Ramos (cell line): ENCODE results near the gene PPARG.
"Not testable (repeated sequence)": the region's sequence is repeated elsewhere in the genome, so short reads cannot be mapped to it uniquely, and the experiment has no call there.

Experiments
- in situ Hi-C: fragments of 300-500 bp; cut with MboI; formaldehyde crosslinking; loops from one replicate; pipeline ENCODE4 v1.14.3; 2022; ENCODE audit warnings: low sequenced_read_pairs; ENCODE audit not compliant: unreplicated experiment

PPARG gene

DNA sequence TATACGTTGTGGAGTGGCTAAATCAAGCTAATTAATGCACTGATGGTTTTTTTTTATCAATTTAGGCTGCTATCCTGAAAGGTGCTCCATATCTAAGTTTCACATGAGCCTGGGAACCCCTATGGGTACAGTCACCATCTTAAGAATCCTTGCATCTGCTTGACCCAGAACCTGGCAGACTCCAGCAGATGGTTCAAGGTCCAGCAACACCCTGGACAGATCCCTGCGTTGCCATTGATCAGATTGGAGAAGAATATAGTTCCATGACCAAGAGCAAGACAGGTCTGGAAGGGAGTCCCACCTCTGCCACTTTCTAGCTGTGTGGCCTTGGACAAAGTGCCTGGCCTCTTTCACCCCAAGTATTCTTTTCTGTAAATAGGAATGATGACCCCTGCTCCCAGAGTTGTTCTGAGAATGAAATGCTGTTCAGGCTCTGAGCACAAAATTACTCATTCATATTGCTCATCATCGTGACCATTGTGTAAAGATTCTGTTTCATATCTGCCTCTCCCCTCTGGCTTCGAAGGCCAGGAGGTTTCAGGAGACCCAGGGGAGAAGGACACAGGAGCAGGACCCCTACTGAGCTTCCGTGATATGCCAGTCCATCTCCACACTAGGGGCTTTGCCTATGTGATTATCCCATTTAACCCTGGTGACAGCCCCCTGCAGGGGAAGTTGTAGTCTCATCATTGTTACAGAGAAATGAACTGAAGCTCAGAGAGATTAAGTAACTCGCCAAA is 165.4 kb downstream of the PPARG start:
- in situ Hi-C loops, result no loop called here

- in situ Hi-C loops, result no loop called here
Observed at GRCh38 chr3:12454816-12455121, 165.9 kb downstream of the PPARG start.

DNA sequence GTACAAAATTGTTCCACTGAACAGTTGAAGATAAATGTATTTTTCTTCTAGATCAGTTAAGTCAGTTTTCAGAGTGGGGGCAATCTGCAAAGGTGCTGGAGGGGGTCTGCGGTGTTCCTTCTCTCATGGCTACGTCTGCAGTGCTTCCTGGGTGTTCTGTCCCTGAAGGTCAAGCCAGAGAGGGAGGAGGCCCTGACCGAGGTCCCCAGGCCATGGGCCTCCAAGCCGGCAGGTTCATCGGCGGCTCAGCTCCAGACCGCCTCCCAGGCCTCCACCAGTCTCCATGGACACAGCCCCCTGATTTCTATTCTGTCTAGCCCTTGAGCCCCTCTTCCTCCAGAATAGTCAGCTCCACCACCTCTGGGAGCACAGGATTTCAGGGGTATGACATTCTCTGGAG is 166.9 kb downstream of the PPARG start:
- in situ Hi-C loops, result no loop called here

- in situ Hi-C loops, result no loop called here
Observed at GRCh38 chr3:12456441-12456840, 167.6 kb downstream of the PPARG start.

DNA sequence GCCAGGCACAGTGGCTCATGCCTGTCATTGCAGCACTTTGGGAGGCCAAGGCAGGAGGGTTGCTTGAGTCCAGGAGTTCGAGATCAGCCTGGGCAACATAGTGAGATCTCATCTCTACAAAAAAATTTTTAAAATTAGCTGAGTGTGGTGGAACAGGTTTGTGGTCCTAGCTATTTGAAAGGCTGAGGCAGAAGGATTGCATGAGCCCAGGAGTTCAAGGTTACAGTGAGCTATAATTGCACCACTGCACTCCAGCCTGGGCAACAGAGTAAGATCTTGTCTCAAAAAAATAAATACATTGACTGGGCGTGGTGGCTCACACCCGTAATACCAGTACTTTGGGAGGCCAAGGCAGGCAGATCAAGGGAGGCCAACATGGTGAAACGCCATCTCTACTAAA is 168.5 kb downstream of the PPARG start:
- in situ Hi-C loops, result not testable (repeated sequence)

DNA sequence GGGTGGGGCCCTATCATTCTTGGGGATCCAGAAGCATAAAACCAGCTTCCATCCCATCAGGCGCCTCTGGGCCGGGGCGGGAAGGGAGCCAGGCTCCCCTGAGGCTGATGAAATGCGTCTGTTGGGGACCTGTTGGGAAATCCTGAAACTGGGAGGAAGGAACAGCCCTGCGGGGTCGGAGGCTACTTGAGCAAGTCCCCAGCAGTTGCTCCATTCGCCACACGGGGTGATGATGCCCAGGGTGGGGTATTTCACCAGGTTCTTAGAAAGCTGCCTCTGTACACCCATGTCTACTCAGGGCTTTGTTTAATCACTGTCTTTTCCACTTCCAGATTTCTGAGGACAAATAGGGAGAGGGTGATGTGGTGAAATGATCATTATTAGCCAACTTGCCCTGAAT is 170.0 kb downstream of the PPARG start:
- in situ Hi-C loops, result no loop called here

- in situ Hi-C loops, result no loop called here
Observed at GRCh38 chr3:12460127-12460526, 171.3 kb downstream of the PPARG start.

- in situ Hi-C loops, result no loop called here
Observed at GRCh38 chr3:12461097-12461649, 172.3 kb downstream of the PPARG start.

GRCh38 chr3:12462159-12462947 is 173.5 kb downstream of the PPARG start:
- in situ Hi-C loops, result no loop called here

GRCh38 chr3:12463686-12464085 is 174.8 kb downstream of the PPARG start:
- in situ Hi-C loops, result no loop called here

DNA sequence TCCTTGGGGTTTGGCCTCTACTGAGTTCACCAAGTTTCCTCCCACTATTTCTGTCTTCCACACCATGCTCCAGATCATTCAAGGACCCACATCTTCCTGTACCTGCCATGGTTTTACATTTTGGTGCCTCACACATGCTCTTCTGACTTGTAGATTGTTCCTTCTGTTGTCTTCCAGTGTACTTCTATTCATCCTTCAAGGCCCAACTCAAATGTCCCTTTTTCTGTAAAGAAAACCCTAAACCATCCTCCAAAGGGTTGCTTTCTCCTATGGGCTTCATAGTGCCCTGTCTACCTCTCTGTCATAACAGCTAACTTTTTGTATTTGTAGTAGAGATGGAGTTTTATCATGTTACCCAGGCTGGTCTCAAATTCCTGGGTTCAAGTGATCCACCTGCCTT is 175.3 kb downstream of the PPARG start:
- in situ Hi-C loops, result no loop called here

DNA sequence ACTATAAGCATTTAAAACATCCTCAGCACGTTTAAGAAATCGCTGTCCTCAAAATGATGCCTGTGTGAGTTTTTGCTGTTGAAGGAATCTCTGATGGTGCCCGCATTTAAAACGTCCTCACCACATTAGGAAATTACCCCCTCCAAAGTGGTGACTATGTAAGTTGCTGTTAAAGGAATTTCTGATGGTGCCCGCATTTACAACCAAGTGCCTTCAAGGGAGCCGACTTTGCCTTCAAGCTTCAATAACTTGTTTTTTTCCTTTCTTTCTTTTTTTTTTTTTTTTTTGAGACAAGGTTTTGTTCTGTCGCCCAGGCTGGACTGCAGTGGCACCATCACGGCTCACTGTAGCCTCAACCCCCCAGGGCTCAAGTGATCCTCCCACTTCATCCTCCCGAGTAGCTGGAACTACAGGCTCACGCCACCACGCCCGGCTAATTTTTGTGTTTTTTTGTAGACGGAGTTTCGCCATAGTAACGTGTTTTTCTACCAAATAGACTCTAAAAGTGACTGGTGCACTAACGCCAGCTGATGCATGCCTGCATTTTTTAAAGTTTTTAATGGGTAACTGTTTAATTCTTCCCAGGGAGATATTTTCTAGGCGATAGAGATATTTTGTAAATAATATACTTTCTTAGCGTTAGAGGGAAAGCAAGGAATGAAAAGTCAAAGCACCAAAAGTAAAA is 176.4 kb downstream of the PPARG start:
- in situ Hi-C loops, result no loop called here

GRCh38 chr3:12465836-12466225 is 177.0 kb downstream of the PPARG start:
- in situ Hi-C loops, result no loop called here

- in situ Hi-C loops, result no loop called here
Observed at GRCh38 chr3:12467746-12468145, 178.9 kb downstream of the PPARG start.

GRCh38 chr3:12468276-12468675 is 179.4 kb downstream of the PPARG start:
- in situ Hi-C loops, result no loop called here

DNA sequence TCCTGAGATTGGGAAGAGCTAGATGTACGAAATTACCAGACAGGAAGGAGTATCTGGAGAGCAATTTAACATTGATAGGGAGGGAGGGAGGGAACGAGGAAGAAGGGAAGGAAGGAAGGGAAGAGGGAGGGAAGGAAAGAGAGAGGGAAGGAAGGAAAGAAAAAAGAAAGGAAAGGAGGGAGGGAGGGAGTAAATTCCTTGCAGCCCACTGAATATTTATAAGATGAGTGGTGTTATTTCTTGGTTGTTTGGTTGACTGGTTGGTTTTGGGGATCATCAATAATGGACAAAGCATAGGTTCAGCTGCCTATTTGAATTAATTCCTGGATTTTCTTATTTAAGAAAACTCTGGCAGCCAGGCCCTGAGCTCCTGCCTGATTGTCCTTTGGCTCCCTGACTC is 179.9 kb downstream of the PPARG start:
- in situ Hi-C loops, result no loop called here

DNA sequence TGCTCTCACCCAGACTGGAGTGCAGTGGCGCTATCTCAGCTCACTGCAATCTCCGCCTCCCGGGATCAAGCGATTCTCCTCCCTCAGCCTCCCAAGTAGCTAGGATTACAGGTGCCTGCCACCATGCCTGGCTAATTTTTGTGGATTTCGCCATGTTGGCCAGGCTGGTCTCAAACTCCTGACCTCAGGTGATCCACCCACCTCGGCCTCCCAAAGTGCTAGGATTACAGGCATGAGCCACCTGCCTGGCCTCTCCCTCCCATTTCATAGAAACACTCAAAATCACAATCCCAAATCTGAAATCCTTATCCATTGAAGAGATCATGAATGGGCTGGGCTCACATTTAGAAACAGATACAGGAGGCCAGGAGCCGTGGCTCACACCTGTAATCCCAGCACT is 180.4 kb downstream of the PPARG start:
- in situ Hi-C loops, result not testable (repeated sequence)

GRCh38 chr3:12470111-12470510 is 181.2 kb downstream of the PPARG start:
- in situ Hi-C loops, result no loop called here

GRCh38 chr3:12470680-12471079 is 181.8 kb downstream of the PPARG start:
- in situ Hi-C loops, result no loop called here

- in situ Hi-C loops, result no loop called here
Observed at GRCh38 chr3:12471241-12471640, 182.4 kb downstream of the PPARG start.

DNA sequence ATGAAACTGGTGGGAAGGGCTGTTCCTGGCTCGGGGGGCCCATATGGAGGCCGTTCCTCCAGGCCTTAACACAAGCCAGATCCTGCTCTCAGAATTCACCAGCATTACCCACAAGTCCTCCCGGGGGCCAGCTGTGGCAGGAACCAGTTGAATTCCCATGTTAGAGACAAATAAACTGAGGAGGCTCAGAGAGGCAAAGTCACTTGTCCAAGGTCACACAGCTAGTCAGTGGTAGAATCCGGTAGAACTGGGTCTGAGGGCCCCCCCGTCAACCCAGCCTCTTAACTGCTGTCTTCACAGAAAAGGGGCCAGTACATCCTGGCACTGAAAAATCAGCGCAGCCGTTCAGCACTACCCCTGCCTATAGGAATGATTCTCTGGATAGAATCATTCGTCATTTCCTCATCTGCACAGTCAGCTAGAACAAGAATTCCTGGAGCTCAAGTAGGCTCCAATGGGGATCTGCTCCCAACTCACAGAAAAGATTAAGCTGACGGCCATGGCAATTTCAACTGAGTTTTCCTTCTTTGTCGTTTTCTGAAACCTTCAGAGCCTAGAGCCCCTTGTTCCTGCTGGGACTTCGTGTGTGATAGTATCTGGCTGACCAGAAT is 183.2 kb downstream of the PPARG start:
- in situ Hi-C loops, result no loop called here
